HL-60/S4 treated with phorbol 12-myristate 13-acetate at 8.2 ng/mL for 4 days and 3 days (cell line): ENCODE data around the gene ATP11A.

ENCODE experiments used
- in situ Hi-C: fragments of 300-500 bp; cut with MboI; formaldehyde crosslinking; loops from 2 replicates; pipeline ENCODE4 v1.15.0; 2022; ENCODE audit warnings: low sequenced_read_pairs

ATP11A gene

GRCh38 chr13:112812306-112813055 lies 122.6 kb downstream of the ATP11A start:
- in situ Hi-C loops = no loop called here

DNA sequence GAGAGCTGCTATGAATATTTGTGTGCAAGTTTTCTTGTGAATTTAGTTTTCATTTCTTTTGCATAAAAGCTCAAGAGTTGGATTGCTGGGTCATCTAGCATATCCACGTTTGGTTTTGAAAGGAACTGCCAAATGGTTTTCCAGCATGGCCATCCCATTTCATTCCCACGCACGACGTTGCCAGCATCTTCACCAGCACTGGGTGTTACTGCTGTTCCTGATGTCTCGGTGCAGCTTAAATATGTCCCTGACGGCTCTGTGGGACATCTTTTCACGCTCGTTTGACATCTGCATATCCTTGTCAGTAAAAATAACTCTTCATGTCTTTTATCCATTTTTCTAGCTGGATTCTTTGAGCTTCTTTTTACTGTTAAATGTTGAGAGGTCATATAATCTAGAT lies 123.7 kb downstream of the ATP11A start:
- in situ Hi-C loops = no loop called here

DNA sequence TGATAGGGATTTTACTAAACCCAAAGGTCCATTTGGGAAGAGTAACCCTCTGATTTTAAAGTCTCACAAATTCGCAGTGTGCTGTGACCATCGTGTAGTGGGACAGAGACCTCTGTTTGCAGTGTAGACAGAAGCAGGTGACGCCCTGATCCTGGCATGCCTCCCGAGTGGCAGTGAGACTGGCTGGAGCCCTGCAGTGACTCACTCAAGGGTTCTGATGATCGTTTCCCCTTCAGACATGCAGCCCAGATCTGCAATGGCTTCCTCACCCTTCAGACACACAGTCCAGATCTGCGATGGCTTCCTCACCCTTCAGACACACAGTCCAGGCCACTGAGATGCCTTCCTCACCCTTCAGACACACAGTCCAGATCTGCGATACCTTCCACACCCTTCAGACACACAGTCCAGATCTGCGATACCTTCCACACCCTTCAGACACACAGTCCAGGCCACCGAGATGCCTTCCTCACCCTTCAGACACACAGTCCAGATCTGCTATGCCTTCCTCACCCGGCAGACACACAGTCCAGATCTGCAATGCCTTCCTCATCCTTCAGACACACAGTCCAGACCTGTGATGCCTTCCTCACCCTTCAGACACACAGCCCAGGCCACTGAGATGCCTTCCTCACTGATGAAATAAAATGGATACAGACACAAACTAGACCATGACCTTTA lies 125.2 kb downstream of the ATP11A start:
- in situ Hi-C loops = no loop called here

DNA sequence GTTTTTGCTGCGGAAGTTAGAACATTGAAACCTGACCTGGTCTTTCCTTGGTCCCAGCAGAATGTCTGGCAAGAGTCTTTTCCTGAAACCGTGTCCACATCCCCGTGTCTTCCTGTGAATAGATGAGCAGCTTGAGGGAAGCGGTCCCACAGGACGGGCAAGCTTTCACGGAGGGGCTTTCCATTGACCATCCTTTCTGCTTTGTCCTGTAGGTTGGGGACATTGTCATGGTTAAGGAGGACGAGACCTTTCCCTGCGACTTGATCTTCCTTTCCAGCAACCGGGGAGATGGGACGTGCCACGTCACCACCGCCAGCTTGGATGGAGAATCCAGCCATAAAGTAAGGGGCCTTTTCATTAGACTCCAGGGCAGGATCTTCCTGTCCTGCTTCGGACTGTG lies 126.0 kb downstream of the ATP11A start:
- in situ Hi-C loops = no loop called here

GRCh38 chr13:112818040-112818697 lies 128.3 kb downstream of the ATP11A start:
- in situ Hi-C loops = no loop called here

- in situ Hi-C loops = no loop called here
These were observed 128.8 kb downstream of the ATP11A start for GRCh38 chr13:112818698-112819045.

DNA sequence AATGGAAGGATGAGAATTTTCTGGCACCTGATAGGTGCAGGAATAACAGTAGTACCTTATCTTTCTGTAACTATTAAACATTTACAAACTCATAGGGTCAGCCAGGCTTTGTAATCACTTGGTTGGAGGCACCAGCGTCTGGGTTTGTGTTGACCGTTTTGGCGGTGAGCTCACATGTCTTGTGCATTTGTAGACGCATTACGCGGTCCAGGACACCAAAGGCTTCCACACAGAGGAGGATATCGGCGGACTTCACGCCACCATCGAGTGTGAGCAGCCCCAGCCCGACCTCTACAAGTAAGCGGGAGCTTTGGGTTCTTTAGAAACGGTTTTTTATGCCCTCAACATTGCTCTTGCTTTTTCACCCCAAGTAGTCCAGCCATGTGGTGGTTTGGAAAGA lies 129.3 kb downstream of the ATP11A start:
- in situ Hi-C loops = no loop called here

- in situ Hi-C loops = no loop called here
These were observed 130.0 kb downstream of the ATP11A start for GRCh38 chr13:112819816-112820215.

GRCh38 chr13:112820318-112820717 lies 130.5 kb downstream of the ATP11A start:
- in situ Hi-C loops = no loop called here

DNA sequence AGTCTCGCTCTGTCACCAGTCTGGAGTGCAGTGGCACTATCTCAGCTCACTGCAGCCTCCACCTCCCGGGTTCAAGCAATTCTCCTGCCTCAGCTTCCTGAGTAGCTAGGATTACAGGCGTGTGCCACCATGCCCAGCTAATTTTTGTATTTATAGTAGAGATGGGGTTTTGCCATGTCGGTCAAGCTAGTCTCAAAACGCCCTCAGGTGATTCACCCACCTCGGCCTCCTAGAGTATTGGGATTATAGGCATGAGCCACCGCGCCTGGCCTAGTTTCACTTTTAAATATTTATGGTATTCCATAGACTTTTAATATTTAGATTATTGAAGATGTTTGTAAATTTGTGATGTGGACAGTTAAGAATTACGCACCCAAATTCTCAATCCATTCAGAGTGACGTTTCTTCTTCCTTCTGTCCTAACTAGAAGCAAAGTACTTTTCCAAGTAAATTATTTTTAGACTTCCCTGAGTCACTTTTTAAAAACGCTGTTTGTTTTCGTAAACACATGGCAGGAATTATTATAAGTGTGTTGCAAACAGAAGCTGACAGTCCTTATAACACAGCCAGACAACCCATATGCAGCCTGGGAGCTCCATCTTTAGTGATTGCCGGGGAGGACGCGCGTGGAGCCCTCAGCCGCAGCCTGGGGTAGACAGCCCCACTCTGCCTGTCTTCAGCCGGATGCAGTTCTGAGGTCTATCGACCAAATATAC lies 131.7 kb downstream of the ATP11A start:
- in situ Hi-C loops = no loop called here

DNA sequence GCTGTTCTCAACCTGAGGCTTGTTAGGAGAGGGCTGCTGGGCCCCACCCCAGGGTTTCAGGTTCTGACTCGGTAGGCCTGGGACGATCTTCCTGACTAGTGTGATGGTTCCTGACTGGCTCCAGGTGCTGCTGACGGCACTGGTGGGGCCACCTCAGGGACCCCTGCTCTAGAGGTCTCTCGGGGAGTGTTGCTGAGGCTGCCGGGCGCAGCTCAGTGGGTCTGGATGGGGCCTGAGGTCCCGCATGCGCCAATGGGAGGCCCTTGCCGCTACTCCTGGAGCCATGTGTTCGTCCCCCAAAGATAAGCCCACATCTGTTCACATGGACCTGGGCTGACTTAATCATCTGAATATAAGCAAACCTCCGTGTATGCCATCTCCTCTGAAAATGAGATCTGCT lies 133.0 kb downstream of the ATP11A start:
- in situ Hi-C loops = no loop called here

DNA sequence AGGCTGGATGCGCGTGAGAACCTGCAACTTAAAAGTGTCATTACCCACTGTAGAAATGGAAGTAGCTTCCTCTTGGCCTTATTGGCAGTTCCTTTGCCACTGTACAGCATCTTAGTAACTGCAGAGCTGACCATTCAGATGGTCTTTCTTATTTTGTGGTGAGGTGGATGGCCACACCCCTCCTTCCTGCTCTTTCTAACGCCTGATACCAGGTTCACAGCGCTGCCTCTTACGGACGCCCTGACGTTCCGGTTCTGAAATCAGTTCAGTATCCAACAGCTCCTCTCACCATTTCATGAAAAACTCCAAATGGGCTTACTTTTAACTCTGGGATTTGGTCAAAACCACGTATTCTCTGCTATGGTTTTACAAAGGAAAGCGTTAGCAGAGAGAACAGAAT lies 134.6 kb downstream of the ATP11A start:
- in situ Hi-C loops = no loop called here

DNA sequence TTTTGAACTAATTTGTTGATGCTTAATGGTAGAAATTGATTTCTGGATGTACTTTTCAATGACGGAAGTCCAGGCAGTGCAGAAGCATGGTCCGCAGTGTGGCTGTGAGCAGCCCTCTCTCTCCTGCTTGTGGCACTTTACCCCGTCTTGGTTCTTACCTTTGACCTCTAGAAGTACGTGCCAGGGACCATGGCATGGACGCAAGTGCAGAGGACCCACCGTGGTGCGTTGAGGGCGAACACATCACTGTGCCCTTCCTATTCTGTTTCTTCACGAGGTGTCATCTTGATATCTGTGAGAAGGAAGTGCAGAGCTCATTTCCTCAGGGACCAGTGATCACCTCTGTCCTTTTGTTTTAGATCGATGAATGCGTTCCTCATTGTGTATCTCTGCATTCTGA lies 135.2 kb downstream of the ATP11A start:
- in situ Hi-C loops = no loop called here

DNA sequence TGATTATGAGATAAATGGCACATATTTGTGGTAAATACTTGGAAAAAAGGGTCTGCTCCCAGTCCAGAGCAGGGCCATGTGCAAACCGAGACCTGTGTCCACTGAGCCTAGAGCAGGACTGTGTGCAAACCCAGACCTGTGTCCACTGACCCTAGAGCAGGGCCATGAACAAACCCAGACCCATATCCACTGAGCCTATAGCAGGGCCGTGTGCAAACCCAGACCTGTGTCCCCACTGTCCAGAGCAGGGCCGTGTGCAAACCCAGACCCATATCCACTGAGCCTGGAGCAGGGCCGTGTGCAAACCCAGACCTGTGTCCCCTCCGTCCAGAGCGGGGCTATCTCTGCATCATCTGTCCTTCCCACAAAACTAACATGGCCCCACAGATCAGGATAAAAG lies 136.0 kb downstream of the ATP11A start:
- in situ Hi-C loops = no loop called here

DNA sequence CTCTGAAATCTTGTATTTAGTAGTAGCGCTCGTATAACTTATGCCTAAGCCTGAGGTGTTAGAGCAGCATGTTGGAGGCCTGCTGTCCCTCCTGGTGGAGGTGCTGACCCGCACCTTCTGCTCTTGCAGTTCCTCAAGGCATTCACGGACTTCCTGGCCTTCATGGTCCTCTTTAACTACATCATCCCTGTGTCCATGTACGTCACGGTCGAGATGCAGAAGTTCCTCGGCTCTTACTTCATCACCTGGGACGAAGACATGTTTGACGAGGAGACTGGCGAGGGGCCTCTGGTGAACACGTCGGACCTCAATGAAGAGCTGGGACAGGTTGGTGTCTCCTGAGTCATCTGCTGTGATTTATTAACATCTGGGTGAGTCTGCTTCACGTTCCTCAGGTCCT lies 136.7 kb downstream of the ATP11A start:
- in situ Hi-C loops = no loop called here

GRCh38 chr13:112828082-112828699 lies 138.4 kb downstream of the ATP11A start:
- in situ Hi-C loops = no loop called here

DNA sequence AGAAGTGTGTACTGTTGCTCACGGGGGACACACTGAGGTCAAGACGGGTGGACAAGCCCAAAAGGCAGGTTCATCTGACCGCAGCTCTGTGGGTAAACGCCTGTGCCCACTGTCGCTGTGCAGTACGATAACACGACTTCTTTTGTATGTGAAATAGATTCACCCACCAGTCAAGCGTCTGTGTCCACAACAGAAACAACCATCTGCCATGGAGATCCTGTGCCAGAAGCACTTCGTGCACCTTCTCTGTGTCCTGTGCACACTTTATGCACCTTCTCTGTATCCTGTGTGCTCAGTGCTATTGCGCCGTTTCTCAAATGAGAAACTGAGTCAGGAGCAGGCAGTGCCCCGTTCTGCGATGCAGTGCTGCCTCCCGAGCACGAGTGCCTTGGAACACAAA lies 138.9 kb downstream of the ATP11A start:
- in situ Hi-C loops = no loop called here

- in situ Hi-C loops = no loop called here
These were observed 141.4 kb downstream of the ATP11A start for GRCh38 chr13:112831196-112831595.

DNA sequence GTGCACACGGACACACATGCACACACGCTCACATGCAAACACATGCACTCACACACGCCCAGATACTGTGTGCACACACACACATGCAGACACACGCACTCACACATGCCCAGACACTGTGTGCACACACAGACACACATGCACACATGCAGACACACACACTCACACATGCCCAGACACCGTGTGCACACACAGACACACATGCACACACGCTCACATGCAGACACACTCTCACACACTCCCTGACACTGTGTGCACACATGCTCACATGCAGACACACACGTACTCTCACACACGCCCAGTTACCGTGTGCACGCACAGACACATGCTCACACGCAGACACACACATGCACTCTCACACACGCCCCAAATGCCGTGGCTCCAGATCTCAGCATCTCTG lies 142.0 kb downstream of the ATP11A start:
- in situ Hi-C loops = no loop called here

GRCh38 chr13:112832811-112833210 lies 143.0 kb downstream of the ATP11A start:
- in situ Hi-C loops = no loop called here
